Smooth muscle cell (in vitro differentiated cells): ENCODE measurements around the gene ATG4C. TPM values are rescaled to one million over a fixed set of nuclear protein-coding genes. Genes with fewer than 3 reads are reported as not detected.

Experiments
- DNase-seq: peaks from one replicate; lab custom pipeline; 2025; ENCODE audit not compliant: unreplicated experiment; lab: John Stamatoyannopoulos, UW
- H2AFZ ChIP-seq: fragments of 200-600 bp; sonication (generic); 2 replicates; pipeline ENCODE4 v1.6.0; 2016; ENCODE audit warnings: antibody characterized with exemption, low read depth, mild to moderate bottlenecking
- H3F3A ChIP-seq: fragments of 200-600 bp; sonication (generic); 2 replicates; pipeline ENCODE4 v1.6.0; 2017; ENCODE audit warnings: antibody characterized with exemption, low read depth
- H3K27ac ChIP-seq: fragments of 200-600 bp; sonication (generic); 2 replicates; pipeline ENCODE4 v1.5.1; 2016; ENCODE audit warnings: low read depth, mild to moderate bottlenecking
- H3K27me3 ChIP-seq: fragments of 200-600 bp; sonication (generic); 2 replicates; pipeline ENCODE4 v1.6.1; 2016; ENCODE audit warnings: low read depth, mild to moderate bottlenecking
- H3K36me3 ChIP-seq: fragments of 200-600 bp; sonication (generic); 2 replicates; pipeline ENCODE4 v1.5.1; 2016; ENCODE audit warnings: low read depth
- H3K4me1 ChIP-seq: fragments of 200-600 bp; sonication (generic); 2 replicates; pipeline ENCODE4 v1.5.1; 2016; ENCODE audit warnings: low read depth
- H3K4me2 ChIP-seq: fragments of 200-600 bp; sonication (generic); 2 replicates; pipeline ENCODE4 v1.6.0; 2016; ENCODE audit warnings: mild to moderate bottlenecking
- H3K4me3 ChIP-seq: fragments of 200-600 bp; sonication (generic); 2 replicates; pipeline ENCODE4 v1.5.1; 2016; ENCODE audit warnings: mild to moderate bottlenecking
- H3K79me2 ChIP-seq: fragments of 200-600 bp; sonication (generic); 2 replicates; pipeline ENCODE4 v1.6.0; 2016; ENCODE audit warnings: low read depth, mild to moderate bottlenecking
- H3K9ac ChIP-seq: fragments of 200-600 bp; sonication (generic); 2 replicates; pipeline ENCODE4 v1.6.0; 2016; ENCODE audit warnings: low read depth
- H3K9me3 ChIP-seq: fragments of 200-600 bp; sonication (generic); replicated peaks from 2 replicates; pipeline ENCODE4 v1.5.1; 2016; ENCODE audit warnings: low read depth
- H4K20me1 ChIP-seq: fragments of 200-600 bp; sonication (generic); 2 replicates; pipeline ENCODE4 v1.6.0; 2016; ENCODE audit warnings: low read depth
- CTCF ChIP-seq: fragments of 200-600 bp; sonication (generic); IDR thresholded peaks from 2 replicates; pipeline ENCODE4 v1.5.1; 2017; ENCODE audit warnings: borderline replicate concordance, mild to moderate bottlenecking, antibody characterized with exemption; ENCODE audit not compliant: insufficient read depth, poor library complexity, severe bottlenecking
- WGBS: methylation state at CpG from one replicate; pipeline ENCODE4 v1.1.7; 2016; ENCODE audit warnings: low lambda C conversion rate; 5-methylcytosine and 5-hydroxymethylcytosine counted together
- polyA plus RNA-seq: library from polyadenylated mRNA; unstranded; fragments of >200 nt; fragmentation: Nextera tagmentation; extraction: Ambion mirVana; gene quantifications from 2 replicates; pipeline ENCODE4 v1.2.1, GENCODE V29; 2016
- total RNA-seq: library from RNA; depleted of rRNA; stranded (reverse); fragments of >200 nt; gene quantifications from 2 replicates; pipeline ENCODE4 v1.2.3, GENCODE V29; 2014

ATG4C gene
- total and polyA plus RNA-seq, 2 experiments from 2014 or later = 11.5 to 13.5 TPM

- H4K20me1 ChIP-seq = no peaks in the 10 kb centered on the region
- H3K4me2 ChIP-seq = no peak overlapping the region
- no peaks in the 10 kb centered on the region for H3K36me3 ChIP-seq
- DNase-seq = no peak
- H3K9me3 ChIP-seq = no peaks in the 10 kb centered on the region
- 89% methylated on average over 1 of the region's 1 CpG for WGBS
- no peak overlapping the region for H3K9ac ChIP-seq
- H2AFZ ChIP-seq = no peak overlapping the region
- H3F3A ChIP-seq = no peaks in the 10 kb centered on the region
- TF ChIP-seq CTCF = no peak
- H3K27me3 ChIP-seq = no peaks in the 10 kb centered on the region
- no peak overlapping the region for H3K4me3 ChIP-seq
- H3K27ac ChIP-seq = no peak overlapping the region
- no peaks in the 10 kb centered on the region for H3K4me1 ChIP-seq
- H3K79me2 ChIP-seq = no peaks in the 10 kb centered on the region
These were observed 117.7 kb downstream of the ATG4C start for GRCh38 chr1:62901650-62902049.

GRCh38 chr1:62903522-62903921, 119.6 kb downstream of the ATG4C start:
- H3K4me2 ChIP-seq = no peak overlapping the region
- no peak overlapping the region for H3K27ac ChIP-seq
- WGBS = 89% methylated on average over 12 of the region's 12 CpGs

GRCh38 chr1:62903982-62904855, 120.3 kb downstream of the ATG4C start:
- H3K4me3 ChIP-seq = no peak overlapping the region
- 88% methylated on average over 8 of the region's 8 CpGs for WGBS
- no peak overlapping the region for H3K9ac ChIP-seq
- H3K36me3 ChIP-seq = no peaks in the 10 kb centered on the region
- H3K9me3 ChIP-seq = no peaks in the 10 kb centered on the region
- H3K4me1 ChIP-seq = no peaks in the 10 kb centered on the region
- H3K27ac ChIP-seq = no peak overlapping the region
- no peak overlapping the region for H2AFZ ChIP-seq
- TF ChIP-seq CTCF = no peak
- no peaks in the 10 kb centered on the region for H3K27me3 ChIP-seq
- no peaks in the 10 kb centered on the region for H4K20me1 ChIP-seq
- H3F3A ChIP-seq = no peaks in the 10 kb centered on the region
- DNase-seq = no peak
- H3K4me2 ChIP-seq = no peak overlapping the region
- H3K79me2 ChIP-seq = no peaks in the 10 kb centered on the region

More at GRCh38 chr1:62903522-62903921, 119.6 kb downstream of the ATG4C start:
- Histone ChIP-seq H3K9ac (no peak overlapping the region), H3K27me3 (no peaks in the 10 kb centered on the region), H4K20me1 (no peaks in the 10 kb centered on the region), H3K79me2 (no peaks in the 10 kb centered on the region), H3K9me3 (no peaks in the 10 kb centered on the region), H3K36me3 (no peaks in the 10 kb centered on the region), H2AFZ (no peak overlapping the region), H3K4me3 (no peak overlapping the region), H3K4me1 (no peaks in the 10 kb centered on the region), H3F3A (no peaks in the 10 kb centered on the region)
- DNase-seq = no peak
- TF ChIP-seq CTCF = no peak

GRCh38 chr1:62904856-62905225, 120.9 kb downstream of the ATG4C start:
- Histone ChIP-seq H3K79me2 (no peaks in the 10 kb centered on the region), H3K9ac (no peak overlapping the region), H3K36me3 (no peaks in the 10 kb centered on the region), H3K4me3 (no peak overlapping the region), H4K20me1 (no peaks in the 10 kb centered on the region), H3K27me3 (no peaks in the 10 kb centered on the region), H3K4me2 (no peak overlapping the region), H3K9me3 (no peaks in the 10 kb centered on the region), H3K4me1 (no peaks in the 10 kb centered on the region), H3F3A (no peaks in the 10 kb centered on the region), H2AFZ (no peak overlapping the region), H3K27ac (no peak overlapping the region)
- no peak for DNase-seq
- 89% methylated on average over 5 of the region's 5 CpGs for WGBS
- TF ChIP-seq CTCF = no peak
